RWPE2 (cell line): ENCODE data around the gene NUTM2D.
"Not testable (repeated sequence)": the region's sequence is repeated elsewhere in the genome, so short reads cannot be mapped to it uniquely, and the experiment has no call there.

Experiments
- ATAC-seq: fragments of 200-7000 bp; cut with Tn5 transposase; 3 replicates; pipeline ENCODE4 v1.9.1; 2021; ENCODE audit warnings: low read depth
- DNase-seq: peaks from one replicate; pipeline ENCODE4 v3.0.0-alpha.2; 2020; ENCODE audit warnings: low spot score
- H3K27ac ChIP-seq: fragments of 450-650 bp; 2 replicates; pipeline ENCODE4 v1.5.1; 2017; ENCODE audit warnings: mild to moderate bottlenecking; ENCODE audit not compliant: poor library complexity, severe bottlenecking
- H3K27me3 ChIP-seq: fragments of 250-450 bp; sonication (Bioruptor Pico); 2 replicates; pipeline ENCODE4 v1.5.1; 2021; ENCODE audit warnings: mild to moderate bottlenecking, moderate library complexity; ENCODE audit not compliant: insufficient read depth, poor library complexity, severe bottlenecking
- H3K36me3 ChIP-seq: fragments of 250-450 bp; sonication (Bioruptor Pico); 2 replicates; pipeline ENCODE4 v1.5.1; 2020; ENCODE audit warnings: low read depth, mild to moderate bottlenecking, moderate library complexity
- H3K4me1 ChIP-seq: fragments of 250-450 bp; sonication (Bioruptor Pico); 2 replicates; pipeline ENCODE4 v1.5.1; 2021; ENCODE audit warnings: mild to moderate bottlenecking, moderate library complexity; ENCODE audit not compliant: insufficient read depth, poor library complexity, severe bottlenecking
- H3K4me3 ChIP-seq: fragments of 250-450 bp; sonication (Bioruptor Pico); 2 replicates; pipeline ENCODE4 v1.5.1; 2021; ENCODE audit warnings: mild to moderate bottlenecking, moderate library complexity; ENCODE audit not compliant: severe bottlenecking
- H3K9me3 ChIP-seq: fragments of 250-450 bp; sonication (Bioruptor Pico); 2 replicates; pipeline ENCODE4 v1.5.1; 2021; ENCODE audit warnings: mild to moderate bottlenecking, moderate library complexity; ENCODE audit not compliant: severe bottlenecking

Gene NUTM2D

DNA sequence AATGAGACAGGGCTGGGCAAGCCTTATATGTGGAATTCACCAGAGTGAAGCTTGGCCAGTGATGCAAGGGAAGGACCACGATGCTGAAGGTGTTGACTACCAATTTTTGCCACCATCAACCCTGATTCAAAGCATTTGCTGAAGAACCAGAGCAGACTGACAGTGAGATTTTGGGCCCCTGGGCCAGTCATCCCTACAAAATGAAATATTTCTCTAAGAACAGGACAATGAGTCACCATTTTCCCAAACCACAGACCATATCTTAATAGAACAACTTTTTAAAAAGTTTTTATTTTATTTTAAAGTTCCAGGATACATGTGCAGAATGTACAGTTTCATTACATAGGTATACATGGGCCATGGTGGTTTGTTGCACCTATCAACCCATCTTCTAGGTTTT, 16.5 kb downstream of the NUTM2D start:
- H3K27me3 ChIP-seq, H3K4me1 ChIP-seq, DNase-seq, ATAC-seq, H3K27ac ChIP-seq, H3K36me3 ChIP-seq, H3K9me3 ChIP-seq, H3K4me3 ChIP-seq: not testable (repeated sequence)

DNA sequence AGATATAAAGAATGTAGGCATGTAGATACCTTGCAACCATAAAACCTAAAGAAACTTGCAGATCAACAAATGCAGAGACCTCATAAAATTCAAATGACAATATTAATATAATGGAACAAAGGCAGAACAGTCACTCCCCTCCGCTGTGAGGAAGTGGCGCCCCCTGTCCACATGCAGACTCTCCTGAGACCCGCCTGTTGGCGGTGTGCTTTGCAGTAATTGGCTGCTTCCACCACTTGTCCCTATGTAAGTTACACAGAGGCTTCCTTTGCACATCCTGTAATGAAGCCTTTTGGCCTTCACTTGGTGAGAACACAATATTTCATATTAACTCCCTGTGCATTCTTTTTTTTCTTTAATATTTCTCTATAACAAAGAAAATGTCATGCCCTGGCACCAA, 21.6 kb downstream of the NUTM2D start:
- not testable (repeated sequence) for H3K27me3 ChIP-seq, H3K36me3 ChIP-seq, H3K4me1 ChIP-seq, H3K27ac ChIP-seq, H3K9me3 ChIP-seq, DNase-seq, H3K4me3 ChIP-seq, ATAC-seq

GRCh38 chr10:87383149-87383857, 25.8 kb downstream of the NUTM2D start:
- H3K27me3 ChIP-seq, DNase-seq, H3K4me3 ChIP-seq, H3K36me3 ChIP-seq, H3K9me3 ChIP-seq, H3K4me1 ChIP-seq, H3K27ac ChIP-seq: not testable (repeated sequence)
- ATAC-seq, result peak; percentile 90

GRCh38 chr10:87384283-87384682, 26.7 kb downstream of the NUTM2D start:
- not testable (repeated sequence) for H3K4me3 ChIP-seq, H3K27me3 ChIP-seq, H3K36me3 ChIP-seq, H3K9me3 ChIP-seq, ATAC-seq, H3K27ac ChIP-seq, H3K4me1 ChIP-seq, DNase-seq

DNA sequence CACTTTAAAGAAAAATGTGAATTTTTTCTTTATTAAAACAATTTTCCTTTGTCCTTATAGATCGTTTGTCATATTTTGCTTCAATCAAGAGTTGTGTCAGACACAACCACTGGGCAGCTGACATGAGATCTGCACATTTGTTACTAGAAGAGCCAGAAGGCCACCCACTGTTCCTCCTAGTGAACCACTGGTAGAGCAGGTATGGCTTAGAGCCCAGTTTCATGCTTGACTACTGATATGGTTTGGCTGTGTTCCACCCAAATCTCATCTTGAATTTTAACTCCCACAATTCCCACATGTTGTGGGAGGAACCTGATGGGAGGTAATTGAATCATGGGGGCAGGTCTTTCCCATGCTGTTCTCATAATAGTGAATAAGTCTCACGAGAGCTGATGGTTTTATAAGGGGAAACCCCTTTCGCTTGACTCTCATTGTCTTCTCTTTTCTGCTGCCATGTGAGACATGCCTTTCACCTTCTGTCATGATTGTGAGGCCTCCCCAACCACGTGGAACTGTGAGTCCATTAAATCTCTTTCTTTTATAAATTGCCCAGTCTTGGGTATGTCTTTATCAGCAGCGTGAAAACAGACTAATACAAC, 28.3 kb downstream of the NUTM2D start:
- H3K9me3 ChIP-seq, DNase-seq, H3K4me1 ChIP-seq, H3K36me3 ChIP-seq, H3K27me3 ChIP-seq, H3K4me3 ChIP-seq, H3K27ac ChIP-seq: not testable (repeated sequence)
- ATAC-seq, result peak; percentile 60; the same call in 2 of the 3 replicates

DNA sequence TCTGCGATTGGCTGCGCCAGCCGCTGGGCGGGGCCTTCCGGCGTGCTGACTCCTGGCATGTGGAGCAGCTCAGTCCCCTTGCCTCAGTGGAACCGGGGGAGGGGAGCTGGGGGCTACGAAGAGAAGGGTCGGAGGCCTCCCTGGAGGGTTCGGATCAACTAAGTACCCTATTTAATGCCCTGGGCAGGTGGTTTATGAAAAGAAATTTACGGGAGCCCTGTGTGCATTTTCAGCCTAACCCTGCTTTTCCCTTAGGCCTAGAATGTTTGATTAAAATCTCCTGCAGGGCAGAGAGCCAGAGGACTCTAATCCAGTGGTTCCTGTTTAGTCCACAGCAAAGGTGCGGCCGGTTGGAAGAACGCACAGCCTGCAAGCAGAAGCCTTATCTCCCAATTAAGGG, 33.8 kb downstream of the NUTM2D start:
- H3K36me3 ChIP-seq, result not testable (repeated sequence)

GRCh38 chr10:87396206-87396605, 38.7 kb downstream of the NUTM2D start:
- H3K36me3 ChIP-seq, H3K27me3 ChIP-seq, H3K27ac ChIP-seq, DNase-seq, H3K4me3 ChIP-seq, ATAC-seq, H3K4me1 ChIP-seq, H3K9me3 ChIP-seq: not testable (repeated sequence)

More for the DNA sequence above, 33.8 kb downstream of the NUTM2D start:
- H3K9me3 ChIP-seq, H3K4me1 ChIP-seq, H3K27ac ChIP-seq, H3K4me3 ChIP-seq, H3K27me3 ChIP-seq, ATAC-seq, DNase-seq: not testable (repeated sequence)

DNA sequence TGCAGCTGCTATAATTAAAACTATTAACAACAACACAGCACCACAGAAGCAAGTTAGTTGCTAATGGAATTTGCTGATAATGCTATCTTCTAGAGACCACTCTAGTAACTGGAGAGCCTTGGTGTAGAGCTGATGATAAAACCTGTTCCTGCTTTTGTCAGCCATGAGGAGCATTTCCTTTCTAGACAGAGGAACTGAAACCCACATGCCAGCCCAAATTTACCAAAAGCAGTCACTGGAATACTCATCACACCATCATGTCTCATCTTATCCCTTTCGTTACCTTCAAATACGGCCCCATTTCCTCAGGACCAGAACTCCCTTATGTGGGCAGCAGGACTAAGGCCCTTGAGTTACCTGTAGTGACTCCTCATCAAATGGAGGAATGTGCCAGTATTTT, 40.9 kb downstream of the NUTM2D start:
- not testable (repeated sequence) for ATAC-seq, DNase-seq, H3K27ac ChIP-seq, H3K4me1 ChIP-seq, H3K4me3 ChIP-seq, H3K36me3 ChIP-seq, H3K9me3 ChIP-seq, H3K27me3 ChIP-seq

DNA sequence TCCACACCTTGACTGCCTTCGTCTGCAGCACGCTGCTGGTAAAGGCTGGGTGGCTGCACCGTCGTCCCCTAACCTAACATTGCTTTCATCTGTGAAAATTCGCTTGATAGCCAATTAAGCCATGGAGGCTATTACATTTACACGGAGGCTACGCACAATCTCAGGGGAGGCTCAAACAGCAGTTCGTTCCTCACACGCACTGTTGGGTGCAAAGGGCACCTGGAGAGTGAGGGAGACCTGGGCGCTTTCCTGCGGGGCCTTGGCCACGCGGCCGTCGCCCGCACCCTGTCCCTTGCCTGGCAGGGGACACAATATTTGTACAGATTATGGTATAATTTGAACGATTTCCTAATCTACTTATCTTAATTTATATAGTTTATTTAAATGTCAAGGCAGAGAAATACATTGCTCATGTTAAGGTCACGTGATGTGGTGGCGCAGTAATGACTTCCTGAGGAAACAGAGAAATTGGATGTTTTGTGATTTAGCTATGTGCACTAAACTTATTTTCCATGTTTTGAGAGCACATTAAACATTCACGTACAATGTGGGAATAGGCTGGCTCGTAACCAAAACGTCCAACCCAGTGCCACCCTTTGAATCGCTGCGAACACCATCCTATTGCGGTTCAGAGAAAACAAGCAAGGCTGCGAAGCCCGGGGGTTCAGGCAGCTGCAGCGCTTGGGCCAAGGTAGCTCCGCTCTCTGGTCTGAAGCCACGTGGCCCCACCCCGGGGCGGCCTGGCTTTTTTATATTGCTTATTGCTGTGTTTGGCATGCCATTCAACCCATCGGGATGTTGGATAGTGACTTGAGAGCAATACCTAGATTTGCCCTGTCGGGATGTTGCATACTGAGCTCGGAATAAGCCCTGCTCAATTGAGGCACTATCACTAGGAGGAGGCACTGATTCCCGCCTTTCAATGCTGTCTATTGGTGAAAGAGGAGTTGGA, 50.2 kb downstream of the NUTM2D start:
- not testable (repeated sequence) for H3K9me3 ChIP-seq, H3K27me3 ChIP-seq, H3K4me1 ChIP-seq, H3K4me3 ChIP-seq, DNase-seq, H3K36me3 ChIP-seq, ATAC-seq, H3K27ac ChIP-seq

DNA sequence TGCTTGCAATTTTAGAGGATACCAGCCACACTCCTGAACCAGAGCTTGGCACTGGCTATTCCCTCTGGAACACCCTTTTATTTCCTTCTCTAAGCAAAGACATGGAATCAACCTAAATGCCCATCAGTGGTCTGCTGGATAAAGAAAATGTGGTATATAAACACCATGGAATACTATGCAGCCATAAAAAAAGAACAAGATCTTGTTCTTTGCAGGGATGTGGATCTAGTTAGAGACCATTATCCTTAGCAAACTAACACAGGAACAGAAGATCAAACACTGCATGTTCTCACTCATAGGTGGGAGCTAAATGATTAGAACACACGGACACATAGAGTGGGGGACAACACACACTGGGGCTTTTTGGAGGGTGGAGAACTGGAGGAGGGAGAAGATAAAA, 56.4 kb downstream of the NUTM2D start:
- H3K4me3 ChIP-seq, ATAC-seq: not testable (repeated sequence)

More for the DNA sequence above, 56.4 kb downstream of the NUTM2D start:
- not testable (repeated sequence) for H3K27me3 ChIP-seq, H3K4me1 ChIP-seq, H3K27ac ChIP-seq, DNase-seq, H3K36me3 ChIP-seq, H3K9me3 ChIP-seq
